Stimulated activated CD8-positive, alpha-beta memory T cell treated with anti-CD3 and anti-CD28 coated beads, Interleukin-4, amount 100 ng/mL, for 48 hours (primary cell): ENCODE data around the gene ERBB4.
"Not testable (repeated sequence)": the region's sequence is repeated elsewhere in the genome, so short reads cannot be mapped to it uniquely, and the experiment has no call there.

Experiments
- DNase-seq: peaks from one replicate; pipeline ENCODE4 v3.0.0-alpha.2; 2020

The ERBB4 gene

DNA sequence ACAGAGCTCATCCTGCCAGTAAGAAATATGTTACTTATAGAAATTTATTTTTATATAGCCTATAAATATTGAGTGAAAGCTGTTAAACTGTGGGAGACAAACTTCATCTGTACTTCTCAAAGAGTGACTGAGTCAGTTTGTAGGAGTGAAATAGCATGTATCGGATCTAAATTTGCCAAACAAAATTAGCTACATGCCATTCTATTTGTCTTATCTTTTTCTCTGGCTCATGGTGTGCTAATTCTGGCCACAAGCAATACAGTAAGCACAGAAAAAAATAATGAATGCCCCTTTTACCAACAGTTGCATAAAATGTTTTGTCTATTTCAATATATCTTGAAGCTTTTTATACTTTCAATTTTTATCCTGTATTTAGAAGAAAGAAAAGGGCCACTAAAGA lies 12.5 kb downstream of the ERBB4 start:
- DNase-seq = no peak

DNA sequence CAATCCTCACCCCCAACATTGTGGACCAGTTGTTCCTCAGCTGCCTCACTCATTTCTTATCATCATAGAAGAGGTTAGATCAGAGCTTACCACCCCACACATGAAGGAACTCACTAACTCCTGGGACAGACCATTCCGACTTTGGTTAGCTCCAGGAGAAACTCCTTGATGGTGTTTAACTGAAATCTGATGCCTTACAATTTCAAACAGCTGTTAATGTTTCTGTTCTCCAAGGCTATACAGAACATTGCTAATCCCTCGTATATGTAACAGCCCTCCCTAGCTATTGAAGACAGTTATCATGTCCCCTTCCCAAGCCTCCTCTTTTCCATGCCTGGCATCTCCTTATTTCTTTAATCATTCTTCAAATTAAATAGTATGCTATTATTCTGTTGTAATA lies 14.8 kb downstream of the ERBB4 start:
- DNase-seq = no peak

DNA sequence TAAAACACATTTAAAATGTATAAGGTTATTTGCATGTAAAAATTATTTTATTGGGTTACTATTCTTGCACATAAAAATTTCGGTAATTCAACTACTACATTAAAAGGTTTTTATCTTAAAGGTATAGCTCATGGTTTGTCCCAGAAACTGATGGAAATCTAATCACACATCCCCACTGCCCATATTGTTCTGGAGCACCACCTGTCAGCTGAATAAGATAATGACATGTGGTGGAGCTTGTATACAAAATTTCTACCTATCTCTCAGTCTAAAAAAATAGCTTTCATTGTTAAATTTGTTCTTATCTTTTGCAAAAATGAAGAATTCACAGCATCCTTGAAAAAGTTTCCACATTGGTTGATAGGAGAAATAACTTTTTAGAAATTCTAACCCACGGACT lies 18.3 kb downstream of the ERBB4 start:
- DNase-seq = no peak

DNA sequence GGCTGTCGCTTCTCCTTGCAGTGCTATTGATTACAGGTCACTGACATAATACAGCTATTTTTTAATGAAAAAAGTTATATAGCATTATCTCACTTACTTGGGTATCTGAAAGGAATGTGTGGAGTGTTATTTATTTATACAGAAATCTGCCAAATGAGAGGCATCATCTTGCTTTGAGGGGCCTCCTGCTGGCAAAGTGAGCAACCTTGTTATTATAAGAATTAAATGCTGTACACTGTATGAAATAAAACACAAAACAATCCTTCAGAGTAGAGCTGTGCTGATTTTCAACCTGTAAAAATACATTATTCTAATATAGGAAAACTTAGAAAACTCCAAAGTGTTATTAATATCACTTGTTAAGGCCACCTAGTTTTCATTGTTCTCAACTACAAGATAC lies 20.9 kb downstream of the ERBB4 start:
- DNase-seq = no peak

DNA sequence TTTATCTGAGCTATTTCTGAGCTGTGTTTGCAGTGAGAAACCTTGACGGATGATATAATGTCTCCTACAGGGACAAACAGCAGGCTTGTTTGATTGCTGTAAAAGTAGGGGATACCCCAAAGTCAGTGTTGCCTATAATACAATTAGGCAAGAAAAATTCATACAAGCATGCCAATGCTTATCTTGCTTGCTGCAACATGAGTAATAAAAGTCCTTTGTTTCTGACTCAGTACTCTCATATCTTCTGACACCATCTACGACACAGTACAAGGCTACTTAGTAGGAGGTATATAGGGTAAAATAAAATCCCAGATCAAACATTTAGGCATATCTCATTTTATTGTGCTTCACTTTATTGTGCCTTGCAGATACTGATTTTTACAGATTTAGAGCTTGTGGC lies 33.0 kb downstream of the ERBB4 start:
- no peak for DNase-seq

DNA sequence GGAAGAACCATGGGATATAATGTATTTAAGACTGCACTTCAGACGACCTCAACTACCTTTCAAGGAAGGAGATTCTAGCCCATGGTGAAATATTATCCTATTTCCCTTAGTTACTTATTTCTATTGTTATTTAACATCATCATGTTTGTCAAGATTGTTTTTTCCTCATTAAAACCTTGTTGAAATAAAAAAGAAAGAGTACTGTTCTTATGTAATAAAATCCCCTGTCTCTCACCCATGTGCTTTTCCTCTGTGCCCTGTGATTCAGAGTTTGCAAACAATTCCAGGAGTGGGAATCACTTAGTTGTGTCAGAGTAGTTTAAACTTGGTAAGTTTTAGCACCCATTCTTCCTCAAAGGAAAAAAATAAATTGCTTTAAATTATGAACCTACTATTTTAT lies 43.6 kb downstream of the ERBB4 start:
- no peak for DNase-seq

DNA sequence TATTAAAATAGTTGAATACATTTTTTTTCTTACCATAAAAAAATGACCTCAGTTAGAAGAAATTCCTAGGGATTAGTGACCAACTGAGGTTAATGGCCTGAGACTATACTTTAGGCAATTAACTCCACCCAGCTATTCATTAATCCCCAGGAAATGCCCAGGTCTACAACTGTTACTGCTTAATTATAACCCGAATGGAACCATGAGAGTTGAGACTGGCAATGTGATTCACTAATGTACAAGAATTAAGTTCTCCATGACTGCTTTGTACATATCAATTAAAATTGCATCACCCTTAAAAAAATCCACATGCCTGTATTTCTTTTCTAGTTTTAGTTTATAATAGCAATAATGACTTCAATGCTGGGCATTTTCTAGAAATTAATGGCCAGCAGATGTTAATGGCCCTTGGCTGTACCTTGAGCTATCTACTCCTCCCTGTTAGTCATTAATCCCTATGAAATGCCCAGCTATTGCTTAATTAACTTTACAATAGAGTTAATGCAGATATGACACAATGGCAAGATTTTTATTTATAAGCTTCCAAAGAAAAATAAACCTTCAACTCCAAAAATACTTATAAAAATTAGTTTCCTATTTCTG lies 44.1 kb downstream of the ERBB4 start:
- no peak for DNase-seq

DNA sequence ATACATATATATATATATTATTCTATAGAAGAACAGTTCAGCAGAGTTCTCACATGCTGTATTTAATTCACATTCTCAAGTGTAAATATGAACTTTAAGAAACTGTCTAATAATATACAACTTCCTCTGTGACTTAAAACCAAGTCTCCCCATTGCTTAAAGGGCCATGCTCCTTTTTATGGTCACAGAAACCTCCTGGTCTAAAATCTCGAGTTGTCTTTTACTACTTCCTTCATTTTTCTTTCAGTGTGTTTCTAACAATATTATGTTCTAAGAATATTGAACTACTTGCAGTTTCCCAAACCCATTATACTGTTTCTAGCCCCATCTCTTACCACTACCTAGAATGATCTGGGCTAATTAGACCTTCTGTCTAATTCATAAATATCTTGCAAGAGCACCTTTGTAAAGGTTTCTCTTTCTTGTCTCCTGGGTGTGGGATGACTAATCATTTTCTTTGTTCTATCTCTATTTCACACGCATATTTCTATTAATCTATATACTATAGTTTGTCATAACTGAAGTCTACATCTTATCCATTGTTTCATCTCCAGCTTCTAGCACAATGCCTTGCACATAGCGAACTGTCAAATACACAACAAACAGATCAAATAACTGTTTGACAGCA lies 48.8 kb downstream of the ERBB4 start:
- DNase-seq = no peak

DNA sequence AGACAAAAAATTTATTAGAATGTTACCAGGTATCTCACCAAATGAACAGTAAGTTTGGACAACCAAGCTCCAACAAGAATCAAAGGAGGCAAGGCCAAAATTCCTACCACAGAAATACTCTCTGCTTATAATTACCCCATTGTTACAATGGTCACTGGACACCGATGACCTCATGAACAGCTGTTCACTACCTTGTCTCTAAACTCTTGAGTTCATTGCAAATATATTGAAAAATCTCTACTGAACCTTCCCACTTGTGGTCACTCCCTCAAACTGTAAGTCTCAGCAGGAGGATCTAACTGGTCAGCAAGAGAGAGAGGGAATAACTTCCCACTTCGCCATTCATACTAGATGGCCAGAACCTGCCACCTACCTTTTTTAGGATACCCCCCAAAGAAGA lies 50.0 kb downstream of the ERBB4 start:
- no peak for DNase-seq

DNA sequence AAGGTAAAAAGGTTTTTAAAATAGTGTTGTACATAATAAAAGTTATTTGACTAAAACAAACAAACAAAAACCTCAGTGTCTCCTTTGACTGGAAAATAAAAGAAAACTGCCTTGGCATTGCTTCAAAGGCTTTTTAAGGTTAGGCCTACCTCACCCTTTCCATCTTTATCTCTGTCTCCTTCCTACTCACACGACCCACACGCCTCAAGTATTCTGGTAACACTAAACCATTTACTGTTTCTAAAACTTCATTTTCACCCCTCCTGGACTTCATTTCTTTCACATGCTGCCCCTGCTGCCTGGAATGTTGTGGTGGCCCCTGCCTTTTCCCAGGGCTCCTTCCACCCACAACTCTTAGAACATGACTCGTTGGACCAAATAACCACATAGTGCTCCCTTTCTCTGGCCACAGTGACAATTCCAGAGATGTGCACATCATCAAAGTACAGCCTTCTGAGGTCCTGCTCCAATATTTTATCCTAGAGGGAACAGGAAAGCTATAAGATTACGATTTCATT lies 54.0 kb downstream of the ERBB4 start:
- no peak for DNase-seq

DNA sequence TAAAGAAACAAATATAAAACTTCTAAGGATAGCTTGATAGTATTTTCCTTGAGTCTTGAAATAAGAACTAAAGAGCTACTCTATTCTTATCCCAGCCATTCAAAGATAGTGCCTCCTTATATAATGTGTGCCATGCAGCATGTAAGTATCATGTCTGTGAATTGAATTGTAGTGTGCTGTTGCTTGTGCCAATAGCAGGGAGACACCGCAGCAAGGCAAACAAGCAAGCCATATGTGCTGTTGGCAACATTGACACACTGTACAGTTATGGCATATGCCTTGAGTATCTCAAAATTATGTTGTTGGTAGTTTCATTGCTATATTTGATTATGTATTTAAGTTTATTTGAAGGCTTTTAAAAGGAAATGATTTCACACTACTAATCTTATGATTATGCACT lies 58.2 kb downstream of the ERBB4 start:
- no peak for DNase-seq

DNA sequence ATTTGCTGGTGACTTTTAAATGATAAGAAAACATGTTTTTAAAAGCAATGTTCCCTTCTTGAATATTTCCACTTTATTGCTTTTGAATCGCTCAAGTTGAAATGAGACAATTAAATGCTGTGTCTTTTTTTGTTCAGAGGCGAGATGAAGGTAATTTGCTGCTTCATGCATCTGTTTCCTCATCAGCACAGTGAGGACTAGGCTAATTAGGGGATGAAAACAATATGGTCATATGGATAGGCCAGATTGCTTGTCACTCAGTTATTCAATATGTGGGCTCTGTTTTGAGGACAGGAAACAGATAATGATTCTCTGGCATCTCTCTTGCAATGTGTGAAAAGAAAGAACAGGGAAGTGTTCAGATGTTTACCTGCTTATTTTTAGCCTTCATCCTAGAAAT lies 61.0 kb downstream of the ERBB4 start:
- no peak for DNase-seq

DNA sequence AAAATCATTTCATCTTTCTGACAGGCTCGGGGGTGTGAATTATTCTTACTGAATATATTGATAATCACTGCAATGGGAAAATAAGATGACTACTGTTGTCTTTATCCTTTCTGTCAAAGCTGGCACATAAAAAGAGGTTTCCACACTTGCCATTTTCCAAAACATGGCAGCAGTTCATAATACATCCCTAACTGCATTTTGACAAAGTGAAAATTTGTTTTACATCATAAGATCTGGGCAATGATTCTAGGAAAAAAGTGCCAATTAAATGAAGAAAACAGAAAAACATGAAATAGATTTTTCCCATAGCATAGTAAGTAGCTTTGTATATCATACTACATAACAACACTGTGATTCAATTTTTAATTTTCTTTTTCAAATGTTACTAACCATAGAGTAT lies 65.4 kb downstream of the ERBB4 start:
- no peak for DNase-seq

DNA sequence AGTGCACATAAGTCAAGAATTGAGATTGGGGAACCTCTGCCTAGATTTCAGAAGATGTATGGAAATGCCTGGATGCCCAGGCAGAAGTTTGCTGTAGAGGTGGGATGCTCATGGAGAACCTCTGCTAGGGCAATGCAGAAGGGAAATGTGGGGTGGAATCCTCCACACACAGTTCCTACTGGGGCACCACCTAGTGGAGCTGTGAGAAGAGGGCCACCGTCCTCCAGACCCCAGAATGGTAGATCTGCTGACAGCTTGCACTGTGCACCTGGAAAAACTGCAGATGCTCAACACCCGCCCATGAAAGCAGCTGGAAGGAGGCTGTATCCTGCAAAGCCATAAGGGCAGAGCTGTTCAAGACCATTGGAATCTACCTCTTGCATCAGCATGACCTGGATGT lies 71.1 kb downstream of the ERBB4 start:
- DNase-seq = not testable (repeated sequence)

DNA sequence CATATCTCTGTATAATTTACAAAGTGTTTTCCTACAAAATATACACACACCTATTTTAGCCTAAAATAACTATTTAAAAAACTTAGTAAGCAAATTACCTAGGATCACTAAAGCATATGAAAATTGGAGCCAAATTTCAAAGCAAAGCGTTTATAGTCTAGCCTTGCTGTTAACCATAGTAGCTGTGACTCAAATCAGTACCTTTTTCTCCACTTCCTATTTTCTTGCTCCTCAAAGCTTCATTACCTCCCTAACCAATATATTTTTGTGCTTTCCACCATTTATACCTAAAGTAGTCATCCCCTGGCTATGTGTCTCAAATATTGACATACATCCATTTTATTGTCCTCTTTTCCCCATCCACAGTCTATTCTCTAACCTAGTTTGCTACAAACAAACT lies 73.1 kb downstream of the ERBB4 start:
- DNase-seq = no peak

DNA sequence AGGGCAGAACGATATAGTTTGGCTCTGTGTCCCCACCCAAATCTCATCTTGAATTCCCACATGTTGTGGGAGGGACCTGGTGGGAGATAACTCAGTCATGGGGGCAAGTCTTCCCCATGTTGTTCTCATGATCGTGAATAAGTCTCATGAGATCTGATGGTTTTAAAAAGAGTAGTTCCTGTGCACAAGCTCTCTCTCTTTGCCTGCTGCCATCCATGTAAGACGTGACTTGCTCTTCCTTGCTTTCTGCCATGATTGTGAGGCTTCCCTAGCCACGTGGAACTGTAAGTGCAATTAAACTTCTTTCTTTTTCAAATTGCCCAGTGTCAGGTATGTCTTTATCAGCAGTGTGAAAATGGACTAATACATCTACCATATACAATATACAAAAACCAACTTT lies 76.9 kb downstream of the ERBB4 start:
- not testable (repeated sequence) for DNase-seq

DNA sequence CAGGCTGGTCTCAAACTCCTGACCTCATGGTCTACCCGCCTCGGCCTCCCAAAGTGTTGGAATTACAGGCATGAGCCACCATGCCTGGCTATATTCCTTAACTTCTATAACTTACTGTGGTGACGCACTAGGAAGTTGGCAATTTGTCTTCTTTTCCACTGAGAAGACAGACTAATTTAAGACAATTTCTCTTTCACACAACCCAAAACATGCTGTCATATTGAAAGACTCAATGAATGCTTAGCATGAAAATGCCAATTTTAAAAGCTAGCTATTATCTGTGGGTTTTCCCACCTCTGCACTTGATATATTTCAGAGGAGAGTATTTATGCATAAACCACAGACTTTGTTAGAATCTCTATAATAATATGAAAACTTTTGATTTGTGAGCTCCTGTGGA lies 84.5 kb downstream of the ERBB4 start:
- DNase-seq = no peak

DNA sequence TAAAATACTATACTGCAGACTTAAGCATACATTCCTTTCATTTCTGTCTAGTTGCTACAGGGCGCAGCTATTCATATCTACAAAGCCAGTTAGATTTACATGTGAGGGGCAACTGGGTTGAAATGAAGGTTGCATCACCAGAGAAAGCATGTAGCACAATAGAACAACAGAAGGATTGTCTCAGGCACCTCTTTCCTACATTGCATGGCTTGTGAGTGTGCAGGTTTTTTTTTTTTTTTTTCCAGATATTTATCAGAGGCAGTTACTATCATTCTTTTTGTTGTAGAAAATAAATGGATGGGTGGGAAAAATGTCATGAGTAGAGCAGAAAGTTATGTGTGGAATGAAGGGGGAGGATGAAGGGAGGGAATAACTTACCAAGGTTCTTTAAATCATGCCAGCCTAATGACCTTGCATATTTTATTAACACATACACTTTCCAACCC lies 86.8 kb downstream of the ERBB4 start:
- no peak for DNase-seq

DNA sequence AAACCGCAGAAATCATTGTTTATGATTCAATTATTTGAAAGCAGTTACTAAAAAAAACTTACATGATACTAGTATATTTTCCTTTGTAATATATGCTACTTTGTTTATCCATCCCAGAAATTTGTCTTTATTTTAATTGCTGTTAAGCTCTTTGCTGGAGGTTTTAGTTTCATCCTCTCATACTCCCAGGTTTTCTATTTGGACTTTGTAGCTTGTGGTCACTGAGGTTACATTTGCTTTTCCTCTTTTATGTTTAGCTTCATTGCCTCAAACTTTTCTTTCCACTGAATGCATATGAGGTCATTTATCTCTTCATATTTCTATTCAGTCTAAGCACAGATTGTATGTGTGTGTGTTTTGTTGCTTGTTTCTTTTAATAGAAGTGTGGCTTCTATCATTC lies 89.9 kb downstream of the ERBB4 start:
- no peak for DNase-seq

DNA sequence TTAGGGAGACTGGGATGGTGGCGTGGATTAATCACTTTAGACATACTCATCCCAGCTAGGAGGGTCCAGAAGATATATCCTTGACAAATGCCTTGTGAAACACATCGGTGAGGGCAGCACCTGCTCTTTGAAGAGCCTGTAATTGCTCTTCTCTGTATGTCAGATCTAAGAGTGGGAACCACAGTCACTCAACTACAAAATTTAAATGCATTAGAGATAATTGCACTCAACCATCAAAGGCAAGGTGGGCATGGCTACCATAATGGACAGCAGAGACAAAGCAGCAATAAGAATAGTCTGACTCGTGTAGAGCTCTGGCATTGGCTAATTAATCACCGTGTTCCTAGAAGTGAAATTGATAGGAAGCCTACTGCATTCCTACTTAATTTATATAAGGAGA lies 96.8 kb downstream of the ERBB4 start:
- DNase-seq = no peak

DNA sequence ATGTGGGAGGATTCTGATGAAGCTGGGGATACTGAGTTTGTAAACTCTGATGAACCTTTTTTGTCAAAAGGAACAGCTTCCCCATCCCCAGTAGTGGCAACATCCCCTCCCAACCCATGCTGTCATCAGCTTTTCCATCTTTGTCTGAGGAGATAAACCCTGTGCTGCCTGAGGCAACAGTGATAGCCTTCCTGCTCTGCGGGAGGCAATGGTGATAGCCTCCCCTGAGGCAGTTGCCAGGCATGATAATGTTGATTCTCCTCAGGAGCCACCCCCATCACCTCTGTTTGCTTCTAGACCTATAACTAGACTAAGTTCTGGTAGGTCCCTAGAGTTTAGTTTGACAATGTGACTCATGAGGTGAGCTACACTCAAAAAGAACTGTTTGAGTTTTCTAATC lies 97.5 kb downstream of the ERBB4 start:
- no peak for DNase-seq

DNA sequence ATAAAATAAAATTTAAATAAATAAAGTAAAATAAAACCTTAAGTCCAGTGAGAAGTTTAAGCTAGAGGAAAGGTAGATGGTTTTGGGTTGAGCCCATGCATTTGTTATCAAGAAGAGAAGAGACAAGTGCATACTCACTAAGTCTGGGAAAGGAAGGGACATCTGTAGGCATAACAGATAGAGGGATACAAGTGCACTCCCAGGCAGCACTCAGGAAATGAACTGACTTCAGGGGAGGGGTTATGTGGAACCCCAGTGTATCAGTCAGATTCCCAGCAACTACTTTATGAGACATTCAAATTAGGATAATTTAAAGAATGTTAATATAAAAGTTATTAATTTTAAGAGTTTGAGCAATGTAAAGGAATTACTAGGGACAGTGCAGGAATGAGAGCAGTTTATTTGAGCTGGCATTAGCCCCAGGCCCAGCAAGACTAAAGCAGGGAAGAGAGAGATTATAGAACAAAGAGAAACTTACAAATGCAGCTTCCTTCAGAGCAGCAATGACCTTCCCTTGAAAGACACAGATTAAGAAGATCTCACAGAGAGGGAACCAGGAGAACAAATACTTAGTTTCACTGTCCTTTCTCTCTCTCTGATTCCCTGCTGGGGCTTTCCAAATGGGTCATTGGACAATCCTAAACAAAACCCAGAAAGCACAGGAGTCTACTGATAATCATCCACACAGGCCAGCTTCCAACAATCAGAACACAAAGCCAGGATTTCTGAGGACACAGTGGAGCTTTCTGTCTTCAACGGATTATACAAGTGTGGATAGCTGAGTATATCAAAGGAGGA lies 109.7 kb downstream of the ERBB4 start:
- DNase-seq = no peak

DNA sequence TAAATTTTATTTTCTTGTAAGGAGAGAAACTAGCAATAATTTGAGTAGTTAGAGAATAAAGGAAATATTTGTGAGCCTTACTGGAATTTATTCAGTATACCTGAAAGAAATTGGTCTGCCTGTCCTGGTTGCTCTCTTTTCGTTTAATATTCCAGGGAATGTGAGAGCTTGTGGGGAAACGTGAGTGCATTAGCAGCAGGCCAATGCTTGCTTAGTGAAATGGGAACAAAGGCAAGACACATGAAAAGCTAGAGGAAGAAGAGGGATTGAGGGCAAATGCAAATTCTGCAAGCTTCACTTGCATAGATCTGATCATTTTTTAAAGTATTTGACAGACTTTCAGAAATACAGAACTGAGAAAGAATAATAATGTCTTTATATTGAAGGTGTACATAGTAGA lies 111.0 kb downstream of the ERBB4 start:
- DNase-seq = no peak
